Measurements from ENCODE around the gene MRTFA.

- no peak for TF ChIP-seq CTCF (IDR thresholded peaks at IDR 0.05; ENCODE audit: insufficient read depth, low read length, poor library complexity, severe bottlenecking)
- TF ChIP-seq EZH2phosphoT487 (conservative IDR thresholded peaks at IDR 0.05; ENCODE audit: low read length): no peak
Observed at GRCh38 chr22:40381461-40381860, 255.1 kb downstream of the MRTFA start.

Data from SU-DHL-6 (cell line).